ENCODE data around the gene ANG. TPM values are rescaled to one million over a fixed set of nuclear protein-coding genes. Genes with fewer than 3 reads are reported as not detected.
"Not testable (repeated sequence)": the region's sequence is repeated elsewhere in the genome, so short reads cannot be mapped to it uniquely, and the experiment has no call there.

ANG gene

DNA sequence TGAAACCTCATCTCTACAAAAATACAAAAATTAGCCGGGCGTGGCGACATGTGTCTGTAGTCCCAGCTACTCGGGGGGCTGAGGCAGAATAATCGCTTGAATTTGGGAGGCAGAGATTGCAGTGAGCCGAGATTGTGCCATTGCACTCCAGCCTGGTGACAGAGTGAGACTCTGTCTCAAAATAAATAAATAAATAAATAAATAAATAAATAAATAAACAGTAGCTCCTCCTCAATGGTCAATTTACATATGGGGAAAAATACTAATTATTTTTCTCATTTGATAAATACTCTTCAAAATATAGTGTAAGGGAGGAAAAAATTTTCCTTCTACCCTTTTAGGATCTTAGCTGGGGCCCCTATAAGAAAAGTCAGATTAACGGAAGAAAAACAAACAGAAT, 49.7 kb downstream of the ANG start:
- peaks cover 0 to 33% of the 10 kb centered on the region in 2 experiments for H3K27me3 ChIP-seq (ENCODE audit: control insufficient read depth in 1 of 2, insufficient read depth in 1 of 2, low read length in 2 of 2)
- not testable (repeated sequence) for H3K4me3 ChIP-seq (ENCODE audit: insufficient read depth in 1 of 2, low read depth in 1 of 2, low read length in 2 of 2); H2BK15ac ChIP-seq (ENCODE audit: low read depth, poor library complexity, severe bottlenecking); H2AFZ ChIP-seq (ENCODE audit: low read depth, low read length); H2BK5ac ChIP-seq (ENCODE audit: low read depth, low read length, poor library complexity, severe bottlenecking); H3K18ac ChIP-seq (ENCODE audit: low read depth in 1 of 2, low read length in 2 of 2); H3K23ac ChIP-seq (ENCODE audit: low read length in 2 of 2); H3K4me2 ChIP-seq (ENCODE audit: low read length, poor library complexity, severe bottlenecking); H4K91ac ChIP-seq (ENCODE audit: low read length); H3K79me1 ChIP-seq (replicated peaks; ENCODE audit: low read length, poor library complexity, severe bottlenecking); H3K9ac ChIP-seq (ENCODE audit: low read length); H3K4ac ChIP-seq (ENCODE audit: low read depth in 1 of 2, low read length in 2 of 2); H3K14ac ChIP-seq (ENCODE audit: low read length in 2 of 2); H2BK12ac ChIP-seq (ENCODE audit: low read length in 2 of 2); H3K27ac ChIP-seq (ENCODE audit: low read length, poor library complexity, severe bottlenecking); H2AK5ac ChIP-seq (ENCODE audit: low read length, severe bottlenecking); H3K4me1 ChIP-seq (ENCODE audit: control insufficient read depth, insufficient read depth, low read depth, low read length); H2BK120ac ChIP-seq (ENCODE audit: low read depth, low read length); H4K8ac ChIP-seq (ENCODE audit: low read length); H3K9me3 ChIP-seq (ENCODE audit: control insufficient read depth, low read length); DNase-seq; H3K36me3 ChIP-seq (ENCODE audit: control insufficient read depth in 1 of 2, insufficient read depth in 2 of 2, low read depth in 1 of 2, low read length in 2 of 2)
- WGBS: 93% methylated on average over 6 of the region's 7 CpGs

DNA sequence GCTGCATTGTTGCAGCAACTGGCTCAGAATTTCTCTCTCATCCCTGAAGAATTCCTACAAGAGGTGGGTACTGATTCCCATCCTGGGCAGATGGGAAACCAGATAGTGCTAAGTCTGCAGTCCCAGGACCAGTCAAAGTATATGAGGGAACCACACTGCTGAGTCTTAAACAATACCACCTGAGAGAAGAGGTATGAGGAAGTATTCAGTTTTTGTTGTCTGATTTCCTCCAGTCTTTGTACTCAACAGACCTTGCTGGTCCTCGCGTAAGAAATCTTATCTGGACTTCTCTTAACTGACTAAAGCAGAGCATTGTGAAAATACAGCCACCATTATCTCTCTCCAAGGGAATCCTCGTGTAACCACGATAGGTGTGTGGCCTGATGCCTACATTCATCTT, 53.6 kb downstream of the ANG start:
- DNase-seq: no peak
- Histone ChIP-seq H3K27ac (ENCODE audit: low read length, poor library complexity, severe bottlenecking) (no peak overlapping the region), H2BK5ac (ENCODE audit: low read depth, low read length, poor library complexity, severe bottlenecking) (no peak overlapping the region), H3K27me3 (ENCODE audit: control insufficient read depth in 1 of 2, insufficient read depth in 1 of 2, low read length in 2 of 2) (peaks cover 0 to 41% of the 10 kb centered on the region in 2 experiments), H3K9ac (ENCODE audit: low read length) (no peak overlapping the region), H3K23ac (ENCODE audit: low read length in 2 of 2) (no peak overlapping the region), H3K79me1 (replicated peaks; ENCODE audit: low read length, poor library complexity, severe bottlenecking) (no peaks in the 10 kb centered on the region), H3K4me3 (ENCODE audit: insufficient read depth in 1 of 2, low read depth in 1 of 2, low read length in 2 of 2) (no peak overlapping the region), H3K4me2 (ENCODE audit: low read length, poor library complexity, severe bottlenecking) (no peak overlapping the region), H3K9me3 (ENCODE audit: control insufficient read depth, low read length) (no peaks in the 10 kb centered on the region), H3K4ac (ENCODE audit: low read depth in 1 of 2, low read length in 2 of 2) (no peak overlapping the region), H2BK120ac (ENCODE audit: low read depth, low read length) (no peak overlapping the region), H4K91ac (ENCODE audit: low read length) (no peak overlapping the region), H2AFZ (ENCODE audit: low read depth, low read length) (no peak overlapping the region), H2BK12ac (ENCODE audit: low read length in 2 of 2) (no peak overlapping the region), H3K14ac (ENCODE audit: low read length in 2 of 2) (no peak overlapping the region), H3K18ac (ENCODE audit: low read depth in 1 of 2, low read length in 2 of 2) (no peak overlapping the region), H4K8ac (ENCODE audit: low read length) (no peak overlapping the region), H2BK15ac (ENCODE audit: low read depth, poor library complexity, severe bottlenecking) (no peak overlapping the region), H3K36me3 (ENCODE audit: control insufficient read depth in 1 of 2, insufficient read depth in 2 of 2, low read depth in 1 of 2, low read length in 2 of 2) (no peaks in the 10 kb centered on the region), H3K4me1 (ENCODE audit: control insufficient read depth, insufficient read depth, low read depth, low read length) (no peaks in the 10 kb centered on the region), H2AK5ac (ENCODE audit: low read length, severe bottlenecking) (no peak overlapping the region)
- 86% methylated on average over 4 of the region's 4 CpGs for WGBS

DNA sequence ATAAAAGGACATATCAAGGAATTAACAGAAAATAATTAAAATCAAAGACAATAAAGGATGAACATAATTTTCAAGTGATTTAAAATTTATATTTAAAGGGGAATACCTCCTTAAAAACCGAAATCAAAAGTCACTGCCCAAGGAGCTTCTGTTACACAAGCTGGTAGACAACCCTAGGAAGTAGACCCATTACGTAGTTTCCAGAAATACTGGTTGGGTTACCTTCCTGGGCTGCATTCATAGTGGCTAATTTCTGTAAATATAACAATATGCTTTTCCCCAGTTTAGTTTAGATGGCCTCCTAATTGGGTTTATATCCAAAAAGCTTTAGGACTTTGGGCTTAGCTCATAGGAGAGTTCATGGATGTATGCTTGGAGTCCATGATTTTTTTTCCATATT, 55.0 kb downstream of the ANG start:
- Histone ChIP-seq H2AK5ac (ENCODE audit: low read length, severe bottlenecking) (no peak overlapping the region), H3K27me3 (ENCODE audit: control insufficient read depth in 1 of 2, insufficient read depth in 1 of 2, low read length in 2 of 2) (peaks cover 0 to 43% of the 10 kb centered on the region in 2 experiments), H3K4me1 (ENCODE audit: control insufficient read depth, insufficient read depth, low read depth, low read length) (no peaks in the 10 kb centered on the region), H3K79me1 (replicated peaks; ENCODE audit: low read length, poor library complexity, severe bottlenecking) (no peaks in the 10 kb centered on the region), H3K9me3 (ENCODE audit: control insufficient read depth, low read length) (no peaks in the 10 kb centered on the region), H3K36me3 (ENCODE audit: control insufficient read depth in 1 of 2, insufficient read depth in 2 of 2, low read depth in 1 of 2, low read length in 2 of 2) (no peaks in the 10 kb centered on the region), H3K18ac (ENCODE audit: low read depth in 1 of 2, low read length in 2 of 2) (no peak overlapping the region), H3K23ac (ENCODE audit: low read length in 2 of 2) (no peak overlapping the region), H3K4me2 (ENCODE audit: low read length, poor library complexity, severe bottlenecking) (no peak overlapping the region), H2BK120ac (ENCODE audit: low read depth, low read length) (no peak overlapping the region), H3K9ac (ENCODE audit: low read length) (no peak overlapping the region), H2BK12ac (ENCODE audit: low read length in 2 of 2) (no peak overlapping the region), H2BK5ac (ENCODE audit: low read depth, low read length, poor library complexity, severe bottlenecking) (no peak overlapping the region), H3K14ac (ENCODE audit: low read length in 2 of 2) (no peak overlapping the region), H3K4ac (ENCODE audit: low read depth in 1 of 2, low read length in 2 of 2) (no peak overlapping the region), H3K27ac (ENCODE audit: low read length, poor library complexity, severe bottlenecking) (no peak overlapping the region), H3K4me3 (ENCODE audit: insufficient read depth in 1 of 2, low read depth in 1 of 2, low read length in 2 of 2) (no peak overlapping the region), H2AFZ (ENCODE audit: low read depth, low read length) (no peak overlapping the region), H2BK15ac (ENCODE audit: low read depth, poor library complexity, severe bottlenecking) (no peak overlapping the region), H4K8ac (ENCODE audit: low read length) (no peak overlapping the region), H4K91ac (ENCODE audit: low read length) (no peak overlapping the region)
- no peak for DNase-seq
- 20% methylated on average over 1 of the region's 2 CpGs for WGBS

Small RNA genes within 50 kb of the gene (small RNA-seq; reads per million reads assigned to genes)
- gene RF00019 (ENCODE audit: low read depth): not detected
